ENCODE measurements around the gene TINAG.

GRCh38 chr6:54404791-54405190, 96.5 kb downstream of the TINAG start:
- TF ChIP-seq CTCF (IDR thresholded peaks at IDR 0.05; ENCODE audit: insufficient read depth, low read length, poor library complexity, severe bottlenecking) (no peak), EZH2phosphoT487 (conservative IDR thresholded peaks at IDR 0.05; ENCODE audit: low read length) (no peak)
